Esophagus (tissue), 2 donors: ENCODE measurements around the gene MYB. TPM values are rescaled to one million over a fixed set of nuclear protein-coding genes. Genes with fewer than 3 reads are reported as not detected.

Source experiments
- H3K27ac ChIP-seq, 2 donors: one replicate each; pipeline ENCODE4 v1.5.1; 2013; ENCODE audit warnings: low read depth in 2 of 2, mild to moderate bottlenecking in 2 of 2, inconsistent platforms in 1 of 2, low read length in 1 of 2, moderate library complexity in 1 of 2
- H3K27me3 ChIP-seq, 2 donors: one replicate each; pipeline ENCODE4 v1.6.1; 2013; ENCODE audit warnings: low read length in 2 of 2, control low read depth in 1 of 2, mild to moderate bottlenecking in 1 of 2; ENCODE audit not compliant: insufficient read depth in 2 of 2, control insufficient read depth in 1 of 2
- H3K36me3 ChIP-seq, 2 donors: one replicate each; pipeline ENCODE4 v1.6.1; 2013; ENCODE audit warnings: low read length in 1 of 2; ENCODE audit not compliant: control insufficient read depth in 2 of 2, insufficient read depth in 2 of 2
- H3K4me1 ChIP-seq, 2 donors: one replicate each; pipeline ENCODE4 v1.6.1; 2013; ENCODE audit warnings: low read length in 1 of 2; ENCODE audit not compliant: control insufficient read depth in 2 of 2, insufficient read depth in 2 of 2
- H3K4me3 ChIP-seq, 2 donors: one replicate each; pipeline ENCODE4 v1.5.1; 2013; ENCODE audit warnings: low read length in 2 of 2, mild to moderate bottlenecking in 2 of 2, low read depth in 1 of 2, moderate library complexity in 1 of 2
- H3K9me3 ChIP-seq, 2 donors: one replicate each; pipeline ENCODE4 v1.6.1; 2013; ENCODE audit warnings: mild to moderate bottlenecking in 2 of 2, low read depth in 1 of 2, low read length in 1 of 2, moderate library complexity in 1 of 2; ENCODE audit not compliant: control insufficient read depth in 2 of 2, insufficient read depth in 1 of 2
- WGBS, 2 donors: extraction: QIAGEN DNeasy Blood & Tissue Kit; methylation state at CpG; one replicate each; pipeline ENCODE4 v1.1.7; 2013; 5-methylcytosine and 5-hydroxymethylcytosine counted together
- polyA plus RNA-seq, 2 donors: library from polyadenylated mRNA; stranded (reverse); fragments of 200-250 nt; gene quantifications; one replicate each; pipeline ENCODE4 v1.2.3, GENCODE V29; 2013
- donor health status: healthy with polysubstance abuse.
- donor health status: Bipolar disorder and iron deficiency.

MYB gene
- polyA plus RNA-seq, 2 donors: 1.5 to 2.5 TPM

DNA sequence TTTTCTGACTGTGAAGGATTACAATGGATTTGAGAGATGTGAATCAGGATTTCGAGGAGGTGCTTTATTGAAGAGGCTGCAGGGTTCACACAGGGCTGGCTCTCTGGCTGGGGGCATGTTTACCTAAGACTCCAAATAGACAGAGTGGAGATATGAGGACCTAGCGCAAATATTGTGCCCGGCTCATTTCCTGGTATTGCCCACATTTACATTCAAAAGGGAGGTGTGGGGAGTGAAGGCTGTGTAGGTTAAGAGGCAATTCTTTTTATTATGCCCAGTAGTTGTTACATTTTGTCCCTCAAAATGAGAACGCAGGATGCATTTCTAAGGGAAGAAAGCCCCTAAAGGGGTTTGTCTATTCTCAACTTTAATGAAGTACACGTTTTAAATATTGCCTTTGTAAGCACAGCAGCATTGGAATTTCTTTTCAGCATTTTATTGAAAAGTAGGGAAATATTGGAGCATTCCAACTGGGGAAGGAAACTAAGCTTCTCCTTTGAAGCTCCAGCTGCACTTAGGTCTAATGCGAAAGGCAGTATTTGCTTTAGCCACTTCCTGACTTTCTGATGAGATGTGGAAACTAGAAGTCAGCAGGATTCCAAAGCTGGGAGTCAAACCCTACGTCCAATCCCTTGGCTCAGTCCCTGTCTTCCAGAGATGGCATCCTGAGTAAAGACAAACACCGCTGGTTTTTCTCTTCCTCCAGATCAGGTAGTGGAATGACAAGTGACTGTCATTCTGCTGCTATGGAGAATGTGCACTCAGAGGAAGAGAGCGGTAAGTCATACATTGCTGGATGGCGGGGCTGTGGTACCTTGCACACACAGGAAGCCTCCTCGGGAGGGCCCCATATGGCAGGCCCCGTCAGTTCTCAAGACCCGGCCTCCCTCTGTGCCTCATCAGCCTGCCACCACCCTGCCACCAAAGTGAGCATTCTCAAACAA, 70.7 kb downstream of the MYB start:
- no peaks in the 10 kb centered on the region for H3K4me1 ChIP-seq
- H3K36me3 ChIP-seq: no peaks in the 10 kb centered on the region
- no peaks in the 10 kb centered on the region for H3K9me3 ChIP-seq
- 64 to 71% methylated on average over 13 of the region's 13 CpGs for WGBS, 2 donors
- H3K4me3 ChIP-seq: no peak overlapping the region
- no peak overlapping the region for H3K27ac ChIP-seq
- no peaks in the 10 kb centered on the region for H3K27me3 ChIP-seq

DNA sequence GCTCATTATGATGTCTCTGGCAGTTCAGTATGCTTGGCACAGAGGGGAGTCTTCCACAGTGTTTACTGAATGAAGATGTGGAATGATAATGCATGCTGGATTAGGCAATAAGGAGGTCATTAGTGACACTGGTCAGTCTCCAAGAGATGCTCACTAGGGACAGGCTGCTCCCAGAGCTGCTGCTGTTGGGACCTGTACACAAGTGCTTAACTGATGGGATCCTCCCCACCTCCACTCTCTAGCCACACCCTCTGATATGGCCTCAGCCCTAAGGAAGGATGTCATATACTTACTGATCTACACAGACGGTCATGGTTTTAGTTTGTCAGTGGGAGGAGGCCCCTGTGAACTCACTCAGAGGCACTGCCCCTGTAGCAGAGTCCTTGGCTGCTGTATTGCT, 73.4 kb downstream of the MYB start:
- Histone ChIP-seq H3K9me3 (no peaks in the 10 kb centered on the region), H3K4me3 (no peak overlapping the region), H3K4me1 (no peaks in the 10 kb centered on the region), H3K27ac (no peak overlapping the region), H3K27me3 (no peaks in the 10 kb centered on the region), H3K36me3 (no peaks in the 10 kb centered on the region)
- 54 to 73% methylated on average over 1 of the region's 1 CpG for WGBS, 2 donors

- H3K36me3 ChIP-seq: no peaks in the 10 kb centered on the region
- WGBS, 2 donors: 57 to 67% methylated on average over 4 of the region's 4 CpGs
- H3K4me3 ChIP-seq: no peak overlapping the region
- H3K9me3 ChIP-seq: no peaks in the 10 kb centered on the region
- H3K27ac ChIP-seq: no peak overlapping the region
- H3K4me1 ChIP-seq: peaks cover 0 to 2% of the 10 kb centered on the region in 2 donors
- H3K27me3 ChIP-seq: no peaks in the 10 kb centered on the region
Observed at GRCh38 chr6:135256866-135257265, 75.8 kb downstream of the MYB start.

DNA sequence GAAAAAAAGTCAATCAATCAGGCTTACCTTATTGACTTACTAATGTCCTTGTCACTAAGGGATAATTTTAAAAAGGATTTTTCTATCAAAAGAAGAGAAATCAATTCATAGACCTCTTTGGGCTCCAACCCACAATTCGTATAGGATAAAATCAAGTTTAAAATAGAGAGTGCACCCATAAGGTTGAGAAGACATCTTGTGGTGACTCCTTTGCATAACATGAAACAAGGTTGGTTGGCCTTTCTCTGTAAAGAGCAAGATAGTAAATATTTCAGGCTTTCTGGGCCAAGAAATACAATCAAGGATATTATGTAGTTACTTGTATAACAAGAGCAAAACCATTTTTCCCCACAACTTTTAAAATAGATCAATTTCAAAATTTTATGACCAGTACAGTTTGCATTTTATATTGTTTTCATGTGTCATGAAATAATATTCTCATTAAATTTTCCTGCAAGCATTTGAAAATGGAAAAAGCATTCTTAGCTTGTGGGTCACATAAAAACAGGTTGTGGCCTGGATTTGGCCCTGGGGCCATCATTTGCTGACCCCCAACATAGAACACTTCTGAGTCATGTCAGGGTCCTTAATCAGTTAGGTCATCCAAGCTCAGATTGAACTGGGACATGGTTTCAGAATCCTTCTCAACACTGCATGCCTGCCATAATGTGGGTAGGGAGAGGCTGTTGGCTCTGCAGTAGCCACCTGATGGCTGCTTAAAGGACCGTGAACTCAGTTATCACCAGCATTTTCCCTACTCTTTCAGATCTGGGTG, 76.7 kb downstream of the MYB start:
- Histone ChIP-seq H3K4me1 (peaks cover 0 to 2% of the 10 kb centered on the region in 2 donors), H3K4me3 (no peak overlapping the region), H3K27ac (no peak overlapping the region), H3K27me3 (no peaks in the 10 kb centered on the region), H3K9me3 (no peaks in the 10 kb centered on the region), H3K36me3 (no peaks in the 10 kb centered on the region)
- 75 to 79% methylated on average over 2 of the region's 2 CpGs for WGBS, 2 donors

DNA sequence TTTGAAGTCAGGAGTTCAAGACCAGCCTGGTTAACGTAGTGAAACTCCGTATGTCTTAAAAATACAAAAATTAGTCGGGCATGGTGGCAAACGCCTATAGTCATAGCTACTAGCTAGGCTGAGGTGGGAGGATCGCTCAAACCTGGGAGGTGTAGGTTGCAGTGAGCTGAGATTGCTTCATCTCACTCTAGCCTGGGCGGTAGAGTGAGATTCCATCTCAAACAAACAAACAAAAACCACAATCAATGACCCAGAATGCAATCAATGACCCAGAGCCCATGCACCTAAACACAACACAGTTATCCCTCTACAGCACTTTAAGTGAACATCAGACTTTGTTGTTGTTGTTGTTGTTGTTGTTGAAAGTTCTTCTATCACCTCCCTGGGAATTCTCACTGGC, 77.9 kb downstream of the MYB start:
- Histone ChIP-seq H3K4me3 (no peak overlapping the region), H3K36me3 (no peaks in the 10 kb centered on the region), H3K4me1 (peaks cover 0 to 2% of the 10 kb centered on the region in 2 donors), H3K27ac (no peak overlapping the region), H3K9me3 (no peaks in the 10 kb centered on the region), H3K27me3 (no peaks in the 10 kb centered on the region)
- 74 to 79% methylated on average over 6 of the region's 6 CpGs for WGBS, 2 donors

GRCh38 chr6:135260612-135261011, 79.5 kb downstream of the MYB start:
- Histone ChIP-seq H3K36me3 (no peaks in the 10 kb centered on the region), H3K9me3 (no peaks in the 10 kb centered on the region), H3K4me3 (no peak overlapping the region), H3K27me3 (no peaks in the 10 kb centered on the region), H3K4me1 (peaks cover 0 to 2% of the 10 kb centered on the region in 2 donors), H3K27ac (no peak overlapping the region)
- 94% methylated on average over 4 of the region's 4 CpGs for WGBS, 2 donors

DNA sequence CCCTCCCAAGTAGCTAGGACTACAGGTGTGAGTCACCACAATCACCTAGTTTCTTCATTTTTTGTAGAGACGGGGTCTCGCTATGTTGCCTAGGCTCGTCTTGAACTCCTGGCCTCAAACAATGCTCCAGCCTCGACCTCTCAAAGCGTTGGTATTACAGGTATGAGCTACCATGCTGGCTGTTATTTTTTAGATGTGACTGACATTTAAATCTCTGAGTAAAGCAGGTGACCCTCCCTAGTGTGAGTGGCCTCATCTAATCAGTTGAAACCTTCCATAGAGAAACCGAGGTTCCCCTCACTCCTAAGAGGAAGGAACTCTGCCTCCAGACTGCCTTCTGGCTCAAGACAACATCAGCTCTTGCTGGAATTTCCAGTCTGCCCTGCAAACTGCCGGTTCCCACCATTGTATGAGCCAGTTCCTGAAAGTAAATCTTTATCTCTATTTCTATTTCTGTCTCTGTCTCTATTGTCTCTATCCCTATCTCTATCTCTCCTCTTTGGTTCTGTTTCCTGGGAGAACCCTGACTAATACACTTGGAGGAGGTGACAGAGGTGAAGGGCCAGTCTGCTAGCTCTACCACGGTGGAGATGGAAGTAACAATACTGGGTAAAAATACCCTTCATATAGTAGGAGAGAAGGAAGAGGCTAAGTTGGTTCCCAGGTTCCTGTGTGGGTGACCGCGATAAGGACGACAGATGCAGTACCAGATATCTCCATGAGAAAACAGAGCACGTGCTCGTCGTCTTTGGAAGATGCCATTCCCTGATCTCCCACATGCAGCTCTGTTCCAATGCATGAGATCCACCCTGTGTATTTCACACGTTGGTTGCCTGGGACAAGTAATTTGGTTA, 81.0 kb downstream of the MYB start:
- H3K27ac ChIP-seq: no peak overlapping the region
- H3K4me3 ChIP-seq: no peak overlapping the region
- WGBS, 2 donors: 84 to 85% methylated on average over 15 of the region's 15 CpGs
- H3K9me3 ChIP-seq: no peaks in the 10 kb centered on the region
- no peaks in the 10 kb centered on the region for H3K27me3 ChIP-seq
- no peaks in the 10 kb centered on the region for H3K36me3 ChIP-seq
- peaks cover 0 to 2% of the 10 kb centered on the region in 2 donors for H3K4me1 ChIP-seq

- Histone ChIP-seq H3K9me3 (no peaks in the 10 kb centered on the region), H3K4me3 (no peak overlapping the region), H3K27ac (no peak overlapping the region), H3K4me1 (peaks cover 0 to 2% of the 10 kb centered on the region in 2 donors), H3K36me3 (no peaks in the 10 kb centered on the region), H3K27me3 (no peaks in the 10 kb centered on the region)
- WGBS, 2 donors: 91 to 93% methylated on average over 3 of the region's 3 CpGs
Observed at GRCh38 chr6:135265278-135265677, 84.2 kb downstream of the MYB start.

- no peaks in the 10 kb centered on the region for H3K4me1 ChIP-seq
- H3K27me3 ChIP-seq: no peaks in the 10 kb centered on the region
- no peak overlapping the region for H3K4me3 ChIP-seq
- H3K36me3 ChIP-seq: no peaks in the 10 kb centered on the region
- H3K9me3 ChIP-seq: no peaks in the 10 kb centered on the region
- H3K27ac ChIP-seq: no peak overlapping the region
- WGBS, 2 donors: 73 to 83% methylated on average over 8 of the region's 8 CpGs
Observed at GRCh38 chr6:135266675-135267074, 85.6 kb downstream of the MYB start.
